ENCODE results near the gene LRP3. TPM values are rescaled to one million over a fixed set of nuclear protein-coding genes. Genes with fewer than 3 reads are reported as not detected.

The LRP3 gene
- polyA plus RNA-seq, 3 donors: 1.4 to 11.9 (median 4.1) TPM

GRCh38 chr19:33248954-33249613, 55.0 kb downstream of the LRP3 start:
- Histone ChIP-seq H3K9ac (ENCODE audit: insufficient read depth, low read length, poor library complexity, severe bottlenecking) (peak overlapping the region; percentile 52), H4K20me1 (ENCODE audit: insufficient read depth, low read length) (no peaks in the 10 kb centered on the region), H3K9me3 (replicated peaks in 1 of 2; ENCODE audit: control insufficient read depth in 1 of 2, insufficient read depth in 1 of 2, low read length in 2 of 2) (peaks cover 9 to 14% of the 10 kb centered on the region in 2 donors), H3K4me1 (ENCODE audit: control insufficient read depth in 1 of 2, insufficient read depth in 2 of 2, low read length in 2 of 2) (peaks cover 43 to 54% of the 10 kb centered on the region in 2 donors), H2AFZ (ENCODE audit: insufficient read depth, low read depth, low read length, poor library complexity, severe bottlenecking) (peak overlapping the region; percentile 48), H3K4me3 (replicated peaks in 1 of 3; ENCODE audit: low read depth in 2 of 3, low read length in 3 of 3) (peak overlapping the region in 2 of 3 experiments; percentile 6 to 59), H3K4me2 (replicated peaks; ENCODE audit: extremely low read depth, low read length, poor library complexity, severe bottlenecking) (peak overlapping the region; percentile 74), H3K36me3 (replicated peaks in 1 of 2; ENCODE audit: control insufficient read depth in 1 of 2, insufficient read depth in 2 of 2, low read length in 2 of 2) (no peaks in the 10 kb centered on the region), H3K79me2 (ENCODE audit: insufficient read depth, low read length) (no peaks in the 10 kb centered on the region), H3K27me3 (ENCODE audit: control insufficient read depth in 2 of 2, insufficient read depth in 2 of 2, low read length in 2 of 2) (no peaks in the 10 kb centered on the region), H3K27ac (ENCODE audit: low read depth in 1 of 2, low read length in 2 of 2) (peak overlapping the region; percentile 53 to 83)
- H3K4me1 Mint-ChIP-seq: peaks cover 34% of the 10 kb centered on the region
- peaks cover 0 to 2% of the 10 kb centered on the region in 2 donors for H3K36me3 Mint-ChIP-seq
- TF ChIP-seq CTCF (IDR thresholded peaks at IDR 0.05): peak; percentile 32
- H3K4me3 Mint-ChIP-seq: peak overlapping the region; percentile 62 to 63
- DNase-seq: peak; percentile 79 to 91 (median 83)
- peaks cover 0 to 5% (median 1%) of the 10 kb centered on the region in 3 donors for H3K27me3 Mint-ChIP-seq (ENCODE audit: low read depth in 3 of 3)
- peaks cover 0 to 12% (median 9%) of the 10 kb centered on the region in 7 donors for H3K9me3 Mint-ChIP-seq
- intact Hi-C loops (cut with micrococcal nuclease): loop anchor here (2.0 to 5.0 kb wide), 4 partner anchors 53 to 123 kb away; partner anchors contain the start of genes CEBPA (in 2 of the 2) and CEBPG (in 1 of the 2)
- H3K27ac Mint-ChIP-seq: peak overlapping the region in 6 of 7 donors; percentile 67 to 93 (median 80)
- WGBS (ENCODE audit: insufficient coverage): 2% methylated on average over 26 of the region's 28 CpGs

GRCh38 chr19:33249740-33250366, 55.7 kb downstream of the LRP3 start:
- Histone ChIP-seq H4K20me1 (ENCODE audit: insufficient read depth, low read length) (no peaks in the 10 kb centered on the region), H3K27me3 (ENCODE audit: control insufficient read depth in 2 of 2, insufficient read depth in 2 of 2, low read length in 2 of 2) (no peaks in the 10 kb centered on the region), H3K79me2 (ENCODE audit: insufficient read depth, low read length) (no peaks in the 10 kb centered on the region), H3K9ac (ENCODE audit: insufficient read depth, low read length, poor library complexity, severe bottlenecking) (peak overlapping the region; percentile 52), H2AFZ (ENCODE audit: insufficient read depth, low read depth, low read length, poor library complexity, severe bottlenecking) (peak overlapping the region; percentile 48), H3K4me1 (ENCODE audit: control insufficient read depth in 1 of 2, insufficient read depth in 2 of 2, low read length in 2 of 2) (peaks cover 50 to 62% of the 10 kb centered on the region in 2 donors), H3K9me3 (replicated peaks in 1 of 2; ENCODE audit: control insufficient read depth in 1 of 2, insufficient read depth in 1 of 2, low read length in 2 of 2) (peaks cover 9 to 14% of the 10 kb centered on the region in 2 donors), H3K27ac (ENCODE audit: low read depth in 1 of 2, low read length in 2 of 2) (peak overlapping the region; percentile 53 to 83), H3K36me3 (replicated peaks in 1 of 2; ENCODE audit: control insufficient read depth in 1 of 2, insufficient read depth in 2 of 2, low read length in 2 of 2) (no peaks in the 10 kb centered on the region), H3K4me2 (replicated peaks; ENCODE audit: extremely low read depth, low read length, poor library complexity, severe bottlenecking) (peak overlapping the region; percentile 74), H3K4me3 (replicated peaks in 1 of 3; ENCODE audit: low read depth in 2 of 3, low read length in 3 of 3) (peak overlapping the region in 1 of 3 experiments; percentile 59)
- 68% methylated on average over 3 of the region's 3 CpGs for WGBS (ENCODE audit: insufficient coverage)
- no peak for DNase-seq
- Mint-ChIP-seq H3K36me3 (peaks cover 0 to 2% of the 10 kb centered on the region in 2 donors), H3K4me1 (peaks cover 41% of the 10 kb centered on the region), H3K9me3 (peaks cover 0 to 11% (median 9%) of the 10 kb centered on the region in 7 donors), H3K27ac (no peak overlapping the region), H3K4me3 (no peak overlapping the region), H3K27me3 (ENCODE audit: low read depth in 3 of 3) (peaks cover 0 to 3% (median 0%) of the 10 kb centered on the region in 3 donors)
- TF ChIP-seq CTCF (IDR thresholded peaks at IDR 0.05): no peak
- intact Hi-C loops (cut with micrococcal nuclease): loop anchor here (2.0 to 5.0 kb wide), 4 partner anchors 52 to 122 kb away; partner anchors contain the start of genes CEBPA (in 2 of the 2) and CEBPG (in 1 of the 2)

All from CD14-positive monocyte (primary cell).